Vagina (tissue), 2 donors: ENCODE results near the gene BCL6B.

Experiments used
- CTCF ChIP-seq, 3 experiments: fragments of 450-650 bp in 2 of 3; fragments of 200-600 bp in 1 of 3; sonication (generic) in 1 of 3; IDR thresholded peaks; one replicate each; pipeline ENCODE4 v1.5.1; 2017 to 2019; ENCODE audit warnings: antibody characterized with exemption in 3 of 3, mild to moderate bottlenecking in 2 of 3, moderate library complexity in 2 of 3
- POLR2A ChIP-seq, 2 donors: fragments of 450-650 bp; IDR thresholded peaks; one replicate each; pipeline ENCODE4 v1.6.1; 2017; ENCODE audit warnings: antibody characterized with exemption in 2 of 2, mild to moderate bottlenecking in 2 of 2, moderate library complexity in 2 of 2
- POLR2AphosphoS5 ChIP-seq, 2 donors: sonication (generic); formaldehyde crosslinking; IDR thresholded peaks; one replicate each; pipeline ENCODE4 v1.9.0; 2017; ENCODE audit warnings: antibody characterized with exemption in 2 of 2, mild to moderate bottlenecking in 2 of 2, low read depth in 1 of 2; ENCODE audit not compliant: insufficient read depth in 1 of 2

- TF ChIP-seq POLR2A (IDR thresholded peaks at IDR 0.05) (no peak), POLR2AphosphoS5 (IDR thresholded peaks at IDR 0.05; ENCODE audit: insufficient read depth in 1 of 2, low read depth in 1 of 2) (peak in 1 of 2 donors; percentile 40), CTCF (IDR thresholded peaks at IDR 0.05) (no peak)
Measured at GRCh38 chr17:7043497-7044198, 20.8 kb downstream of the BCL6B start, which contains the start of gene SLC16A11.
